ENCODE results near the gene NEK4.

DNA sequence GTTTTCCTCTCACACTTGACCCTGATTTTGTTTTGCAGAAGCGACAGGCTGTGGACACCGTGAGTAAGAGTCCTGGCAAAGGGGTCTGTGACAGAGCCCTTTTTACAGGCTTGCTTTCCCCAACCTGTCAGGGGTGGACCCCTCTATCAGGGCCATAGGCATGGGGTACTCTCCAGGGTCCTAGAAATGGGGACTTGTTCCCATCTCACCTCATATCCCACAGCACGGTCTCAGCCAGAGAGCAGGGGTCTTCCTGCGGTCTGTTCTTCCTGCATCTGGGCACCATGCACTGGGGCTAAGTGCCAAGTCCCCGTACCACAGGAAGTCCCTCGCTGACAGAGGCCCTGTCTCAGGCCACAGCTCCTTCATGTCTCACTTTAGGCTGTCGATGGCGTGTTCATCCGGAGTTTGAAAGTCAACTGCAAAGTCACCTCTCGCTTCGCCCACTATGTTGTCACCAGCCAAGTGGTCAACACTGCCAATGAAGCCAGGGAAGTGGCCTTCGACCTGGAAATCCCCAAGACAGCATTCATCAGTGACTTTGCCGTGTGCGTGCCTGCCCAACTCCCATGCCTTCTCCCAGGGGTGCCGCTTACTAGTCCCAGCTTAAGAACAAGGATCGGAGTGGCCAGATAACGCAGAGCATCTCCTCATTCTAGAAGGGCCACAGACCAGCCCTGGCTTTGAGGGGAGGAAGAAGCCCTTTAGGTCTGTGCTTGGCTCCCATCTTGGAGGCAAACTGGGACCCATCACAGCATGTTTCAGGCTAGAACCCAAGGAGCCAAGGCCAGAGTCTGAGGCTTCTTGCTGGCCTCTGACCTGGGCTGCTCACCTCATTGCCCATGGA lies 7.4 kb upstream of the NEK4 start:
- TF ChIP-seq TAF1 (IDR thresholded peaks at IDR 0.05; ENCODE audit: borderline replicate concordance, insufficient read depth, low read length): no peak
- TF ChIP-seq POLR2AphosphoS5 (IDR thresholded peaks at IDR 0.05; ENCODE audit: low read depth, low read length): no peak
- no peak for TF ChIP-seq SIN3A (IDR thresholded peaks at IDR 0.05; ENCODE audit: borderline replicate concordance, insufficient read depth, low read length)

Data from PFSK-1 (cell line).